CD4-positive, alpha-beta T cell treated with Interleukin-12 subunit alpha and Interleukin-12 subunit beta, for 1 hour (primary cell): ENCODE measurements around the gene C1orf167.

Experiments used
- DNase-seq: peaks from one replicate; pipeline ENCODE4 v3.0.0-alpha.2; 2020

The C1orf167 gene

DNA sequence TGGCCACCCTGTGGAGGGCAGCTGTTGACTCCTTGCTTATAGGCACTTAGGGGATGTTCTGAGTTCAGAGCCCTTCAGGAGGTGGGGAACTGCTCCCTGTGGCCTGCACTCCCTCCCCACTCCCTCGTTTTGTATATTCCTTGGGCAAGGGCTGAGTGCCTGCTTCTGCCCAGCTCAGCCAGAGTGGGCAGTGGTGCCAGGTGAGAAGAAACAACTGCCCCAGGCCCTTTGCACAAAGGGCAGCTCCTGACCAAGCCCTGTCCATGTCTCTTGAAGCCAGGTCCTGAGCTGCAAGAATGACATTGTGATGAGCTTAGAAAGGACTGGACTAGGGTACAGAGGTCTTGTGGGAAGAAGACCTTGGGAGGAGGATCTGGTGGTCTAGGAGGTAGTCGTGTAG lies 23.9 kb upstream of the C1orf167 start:
- no peak for DNase-seq

DNA sequence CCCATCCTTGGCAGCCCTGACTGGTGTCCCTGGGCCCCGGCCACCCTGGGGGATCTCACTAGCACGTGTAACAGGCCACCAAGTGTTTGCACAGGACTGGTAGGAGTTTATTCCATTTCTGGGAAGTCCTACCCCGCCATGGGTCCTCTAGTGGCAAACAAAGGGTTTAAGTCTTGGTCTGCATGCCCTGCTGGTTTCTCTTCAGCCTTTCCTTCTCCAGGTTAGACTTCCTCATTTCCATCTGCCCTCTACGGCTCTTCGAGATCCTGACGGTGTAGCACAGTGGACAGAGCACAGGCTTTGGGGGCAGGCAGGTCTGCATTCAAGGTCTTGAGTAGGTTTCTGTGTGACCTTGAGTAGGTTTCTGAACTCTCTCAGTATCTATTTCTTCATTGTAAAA lies 23.2 kb upstream of the C1orf167 start:
- no peak for DNase-seq

DNA sequence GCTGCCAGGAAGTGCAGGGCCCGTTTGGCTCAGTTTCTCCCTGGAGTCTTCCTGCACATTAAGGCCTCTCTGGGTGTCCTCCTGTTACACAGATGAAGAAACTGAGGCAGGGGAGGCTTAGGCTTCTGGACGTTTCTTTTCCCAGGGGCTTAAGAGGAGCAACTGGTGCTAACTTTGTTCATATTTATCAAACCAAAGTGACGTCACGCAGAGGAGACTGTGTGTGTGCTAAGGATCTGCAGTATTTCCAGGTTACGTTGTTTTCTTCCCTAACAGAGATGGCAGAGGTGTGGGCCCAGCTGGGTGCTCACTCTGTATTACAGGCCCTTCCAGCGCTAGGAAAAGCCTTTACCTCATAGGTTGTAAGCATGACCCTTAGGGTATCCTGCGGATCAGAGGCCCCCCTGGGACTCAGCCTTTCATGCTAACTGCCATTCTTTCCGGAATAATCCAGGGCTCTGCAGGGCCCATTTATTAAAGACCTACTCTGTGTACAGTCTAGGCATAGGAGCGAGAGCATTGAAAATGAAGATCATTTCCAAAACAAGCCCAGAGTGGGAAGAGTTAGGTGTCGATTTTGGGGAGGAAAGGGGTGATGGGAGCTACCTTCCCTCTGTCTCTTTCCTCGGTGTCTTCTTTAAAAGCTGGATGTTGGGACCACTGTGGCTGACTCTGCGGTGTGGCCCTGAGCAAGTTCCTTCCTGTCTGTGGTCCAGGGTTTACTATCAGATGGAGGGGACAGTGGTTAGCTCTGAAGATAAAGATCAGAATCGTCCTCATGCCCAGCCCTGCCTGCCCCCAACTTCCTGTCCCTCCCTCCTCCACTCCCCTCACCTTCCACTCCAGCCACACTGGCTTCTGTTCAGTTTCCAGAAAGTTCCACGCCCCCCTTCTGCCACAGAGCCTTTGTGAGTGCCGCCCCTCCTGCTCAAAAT lies 21.5 kb upstream of the C1orf167 start:
- peak; percentile 60 for DNase-seq

DNA sequence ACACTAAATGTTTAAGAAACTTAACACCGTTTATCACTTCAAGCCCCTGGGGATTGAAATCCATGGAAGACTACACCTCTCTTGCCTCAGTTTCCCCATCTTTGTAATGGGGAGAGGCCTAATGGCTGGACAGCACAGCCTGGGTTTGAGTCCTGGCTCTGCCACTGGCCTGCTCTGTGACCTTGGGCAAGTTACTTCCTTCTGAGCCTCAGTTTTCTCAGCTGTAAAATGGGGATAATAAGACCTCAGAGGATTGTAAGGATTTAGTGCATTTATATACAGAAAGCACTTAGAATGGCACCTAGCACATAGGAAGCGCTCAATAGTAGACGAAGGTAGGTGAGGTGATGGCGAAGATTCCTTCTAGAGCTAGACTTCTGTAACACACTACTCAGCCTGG lies 20.5 kb upstream of the C1orf167 start:
- DNase-seq = no peak

DNA sequence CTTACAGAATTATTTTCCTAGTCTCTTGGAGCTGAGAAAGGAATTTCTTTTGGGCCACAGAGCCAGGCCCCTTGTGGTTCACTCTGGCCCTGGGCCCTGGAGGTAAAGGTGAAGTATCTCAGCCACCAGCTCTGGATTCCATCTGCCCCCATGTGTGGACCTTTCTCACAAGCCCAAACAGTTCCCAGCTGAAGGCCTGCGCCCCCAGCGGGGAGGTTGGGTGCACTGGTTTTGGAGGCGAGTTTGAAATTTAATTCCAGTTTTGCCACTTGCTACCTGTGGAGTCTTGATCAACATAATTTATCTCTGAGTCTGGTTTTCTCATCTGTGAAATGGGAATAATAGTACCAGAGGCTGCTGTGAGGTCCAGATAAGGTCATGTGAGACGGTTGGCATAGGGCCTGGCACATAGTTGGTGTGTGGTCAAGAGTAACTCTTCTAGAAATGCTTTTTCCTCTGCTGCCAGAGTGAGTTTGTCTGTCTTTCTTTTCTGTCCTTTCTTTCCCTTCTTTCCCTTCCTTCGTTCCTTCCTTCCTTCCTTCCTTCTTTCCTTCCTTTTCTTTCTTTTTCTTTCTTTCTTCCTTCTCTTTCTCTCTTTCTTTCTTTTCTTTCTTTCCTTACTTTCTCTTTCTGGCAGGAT lies 20.0 kb upstream of the C1orf167 start:
- no peak for DNase-seq

GRCh38 chr1:11744287-11744686 lies 17.7 kb upstream of the C1orf167 start:
- DNase-seq = no peak

- DNase-seq = no peak
Measured at GRCh38 chr1:11746092-11746491, 15.9 kb upstream of the C1orf167 start.

DNA sequence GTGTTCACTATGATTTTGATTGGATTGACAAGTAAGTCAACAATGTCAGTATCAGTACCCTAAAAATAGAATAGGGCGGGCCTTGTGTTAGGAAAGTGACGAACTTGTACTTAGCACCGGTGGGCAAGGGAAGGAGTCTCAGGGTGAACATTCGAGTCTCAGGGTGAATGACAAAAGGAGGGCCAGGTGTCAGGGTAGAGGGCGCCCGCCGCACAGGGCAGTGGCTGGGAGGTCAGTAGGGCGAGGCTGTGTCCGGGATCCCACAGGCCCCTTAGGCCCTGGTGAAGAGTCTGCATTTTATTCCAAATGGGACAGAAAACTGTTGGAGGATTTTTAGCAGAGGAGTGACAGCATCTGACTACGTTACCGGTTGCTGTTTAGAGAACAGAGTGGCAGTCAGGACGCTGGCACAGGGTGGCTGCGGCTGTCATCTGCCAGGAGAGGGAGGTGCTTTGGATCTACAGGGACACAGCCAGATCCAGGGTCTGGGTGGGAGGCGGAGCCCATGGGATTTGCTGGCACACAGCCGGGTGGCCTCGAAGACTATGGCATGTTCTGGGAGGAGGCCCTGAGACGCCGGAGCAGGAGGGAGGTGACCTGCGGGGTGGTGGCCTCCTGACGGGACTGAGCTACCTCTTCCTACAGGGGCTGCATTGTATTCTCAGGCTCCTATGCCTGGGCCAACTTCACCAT lies 15.1 kb upstream of the C1orf167 start:
- DNase-seq = no peak

- no peak for DNase-seq
Measured at GRCh38 chr1:11748294-11749202, 13.4 kb upstream of the C1orf167 start.

- peak; percentile 27 for DNase-seq
Measured at GRCh38 chr1:11749203-11749689, 12.7 kb upstream of the C1orf167 start.

DNA sequence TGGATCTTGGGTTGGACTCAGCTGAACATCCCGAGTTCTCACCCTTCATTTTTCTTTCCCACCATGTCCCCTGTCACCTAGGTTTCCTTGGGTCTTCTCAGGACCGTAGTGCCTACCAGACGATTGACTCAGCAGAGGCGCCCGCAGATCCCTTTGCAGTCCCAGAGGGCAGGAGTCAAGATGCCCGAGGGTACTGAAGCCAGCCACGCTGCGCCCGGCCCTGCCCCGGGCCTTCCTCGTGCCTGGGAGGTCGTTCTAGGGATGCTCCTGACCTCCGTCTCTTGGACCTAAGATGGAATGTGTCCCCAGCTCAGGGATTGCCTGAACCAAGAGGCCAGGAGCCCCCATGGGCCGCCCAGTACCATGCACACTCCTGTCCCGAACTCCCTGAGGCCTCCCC lies 12.0 kb upstream of the C1orf167 start:
- no peak for DNase-seq

- DNase-seq = no peak
Measured at GRCh38 chr1:11751087-11751486, 10.9 kb upstream of the C1orf167 start.

DNA sequence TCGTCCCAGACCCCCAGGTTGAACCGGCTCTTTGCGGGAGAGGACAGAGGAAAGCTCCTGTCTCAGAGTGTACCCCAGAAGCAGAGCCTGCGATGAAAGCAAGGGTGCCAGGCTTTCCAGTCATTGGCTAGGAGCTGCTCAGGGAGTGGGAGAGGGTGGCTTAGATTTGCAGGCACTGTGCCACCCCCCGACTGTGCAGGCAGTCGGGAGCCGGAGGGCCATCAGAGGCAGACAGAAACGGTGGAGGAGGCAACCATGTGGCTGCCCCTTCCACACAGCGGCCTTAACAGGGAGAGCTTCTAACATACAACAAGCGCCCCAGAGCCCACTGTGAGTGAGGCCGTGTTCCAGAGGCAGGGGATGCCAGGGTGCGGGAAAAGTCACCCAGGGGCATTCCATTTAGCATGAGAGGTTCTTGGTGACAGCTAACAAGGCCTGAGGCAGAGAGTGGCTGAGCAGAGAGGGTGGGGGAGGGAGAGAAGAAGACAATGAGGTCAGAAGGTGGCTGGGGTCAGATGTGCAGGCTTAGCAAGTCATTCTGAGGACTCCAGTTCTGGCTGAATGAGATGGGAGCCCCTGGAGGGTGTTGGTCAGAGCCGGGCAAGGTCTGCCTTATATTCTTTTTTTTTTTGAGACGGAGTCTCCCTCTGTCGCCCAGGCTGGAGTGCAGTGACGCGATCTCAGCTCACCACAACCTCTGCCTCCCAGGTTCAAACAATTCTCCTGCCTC lies 9.5 kb upstream of the C1orf167 start:
- DNase-seq = no peak

GRCh38 chr1:11753555-11754208 lies 8.3 kb upstream of the C1orf167 start:
- no peak for DNase-seq

DNA sequence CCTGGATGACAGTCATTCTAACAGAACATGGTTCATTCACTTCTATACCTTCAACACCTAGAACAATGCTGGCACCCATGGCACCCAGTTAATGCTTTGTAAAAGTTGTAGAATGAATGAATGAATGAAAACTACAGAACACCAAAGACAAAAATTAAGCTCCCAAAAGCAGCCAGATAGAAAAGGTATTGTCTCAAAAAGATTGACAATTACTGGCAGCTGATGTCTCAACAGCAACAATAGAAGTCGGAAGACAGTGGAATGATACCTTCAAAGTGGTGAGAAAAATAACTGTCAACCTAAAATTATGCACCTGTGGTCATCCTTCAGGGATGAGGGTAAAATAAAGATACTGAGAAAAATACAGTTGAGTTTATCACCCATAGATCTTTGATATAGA lies 4.9 kb upstream of the C1orf167 start:
- no peak for DNase-seq

DNA sequence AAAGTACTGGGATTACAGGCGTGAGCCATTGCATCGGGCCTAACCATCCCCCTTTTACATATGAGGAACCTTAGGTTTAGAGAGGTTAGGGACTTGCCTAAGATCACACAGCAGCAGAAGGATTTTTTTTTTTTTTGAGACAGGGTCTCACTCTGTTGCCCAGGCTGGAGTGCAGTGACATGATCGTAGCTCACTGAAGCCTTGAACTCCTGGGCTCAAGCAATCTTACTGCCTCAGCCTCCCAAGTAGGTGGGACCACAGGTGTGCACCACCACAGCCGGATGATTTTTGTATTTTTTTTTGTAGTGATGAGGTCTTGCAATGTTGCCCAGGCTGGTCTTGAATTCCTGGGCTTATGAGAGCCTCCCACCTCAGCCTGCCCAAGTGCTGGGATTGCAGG lies 2.2 kb upstream of the C1orf167 start:
- no peak for DNase-seq

- no peak for DNase-seq
Measured at GRCh38 chr1:11761285-11761684, 708 bp upstream of the C1orf167 start.

DNA sequence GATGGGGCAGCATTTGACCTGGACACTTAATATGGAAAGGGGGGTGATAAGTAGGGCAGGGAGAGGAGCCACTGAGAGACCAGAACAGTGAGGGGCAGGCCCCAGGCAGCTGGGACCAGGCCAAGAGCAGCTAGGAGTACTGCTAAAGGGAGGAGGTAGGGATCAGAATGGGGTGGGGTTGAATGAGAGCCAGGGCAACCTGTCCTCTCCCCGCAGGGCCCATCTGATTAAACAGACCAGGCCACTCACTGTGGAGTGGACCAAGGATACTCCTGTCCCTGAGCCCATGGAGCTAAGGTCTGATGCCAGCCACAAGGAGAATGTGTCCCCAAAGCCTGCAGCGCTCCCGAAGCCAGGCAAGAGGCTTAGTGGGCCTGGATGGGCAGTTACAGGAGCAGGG lies 2.1 kb downstream of the C1orf167 start:
- no peak for DNase-seq

- DNase-seq = no peak
Measured at GRCh38 chr1:11764519-11764918, 2.5 kb downstream of the C1orf167 start.

DNA sequence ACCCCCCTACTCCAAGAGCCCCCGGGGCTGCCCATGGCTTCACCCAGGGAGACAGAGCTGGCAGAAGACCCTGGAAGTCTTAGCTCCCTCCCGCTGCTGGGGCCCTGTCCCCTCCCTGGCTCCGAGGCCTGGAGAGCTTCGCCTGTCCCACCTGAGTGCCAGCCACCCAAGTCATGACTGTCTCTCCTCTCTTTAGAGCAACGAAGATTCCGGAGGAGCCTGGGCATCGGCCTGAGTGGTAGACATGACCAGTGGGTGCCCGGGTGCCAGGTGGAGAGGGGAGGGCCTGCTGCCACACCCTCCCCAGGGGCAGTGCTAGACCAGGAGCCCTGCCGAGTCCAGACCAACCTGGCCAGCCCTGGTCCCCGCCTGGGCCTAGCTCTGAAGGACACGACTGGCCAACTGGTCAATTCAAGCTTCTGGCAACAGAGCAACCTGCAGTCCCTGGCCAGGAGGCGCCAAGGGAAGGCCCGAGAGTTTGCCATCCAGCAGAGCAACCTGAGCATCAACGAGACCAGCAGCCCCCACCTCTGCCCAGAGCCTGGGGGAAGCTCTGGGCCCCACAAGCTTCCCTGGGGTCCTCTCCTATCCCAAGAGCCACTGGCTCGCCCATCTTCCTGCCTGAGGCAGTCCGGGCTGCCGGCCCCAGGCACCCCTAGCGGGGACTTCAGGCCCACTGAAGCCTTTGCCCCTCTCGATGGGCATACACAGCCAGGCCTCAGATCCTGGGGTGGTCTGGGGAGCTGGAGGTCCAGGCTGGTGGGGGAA lies 3.9 kb downstream of the C1orf167 start:
- no peak for DNase-seq

DNA sequence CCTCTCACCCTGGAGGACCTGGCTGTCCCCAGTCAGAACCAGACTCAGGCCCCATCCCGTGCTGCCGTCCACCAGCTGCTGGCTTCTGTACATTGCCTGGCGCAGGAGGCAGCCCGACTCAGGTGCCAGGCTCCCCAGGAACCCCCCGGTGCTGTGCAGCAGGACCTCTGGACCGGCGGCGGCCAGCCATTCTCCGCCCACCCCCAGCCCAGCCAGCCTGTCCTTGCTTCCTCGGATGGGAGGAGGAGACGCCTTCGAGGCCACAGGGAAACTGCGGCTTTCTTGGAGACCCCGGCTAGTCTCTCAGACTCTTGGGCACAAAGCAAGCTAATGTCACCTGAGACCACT lies 4.4 kb downstream of the C1orf167 start:
- no peak for DNase-seq
